RPMI8226 (cell line): ENCODE results near the gene PRUNE2.

Experiments used
- DNase-seq: peaks from one replicate; pipeline ENCODE4 v3.0.0-alpha.2; 2015

The PRUNE2 gene

GRCh38 chr9:76901801-76902200 is 4.1 kb downstream of the PRUNE2 start:
- DNase-seq, result no peak

- DNase-seq, result no peak
Measured at GRCh38 chr9:76900884-76901440, 5.0 kb downstream of the PRUNE2 start.

- no peak for DNase-seq
Measured at GRCh38 chr9:76898786-76899185, 7.1 kb downstream of the PRUNE2 start.

GRCh38 chr9:76897804-76898525 is 7.9 kb downstream of the PRUNE2 start:
- no peak for DNase-seq

- DNase-seq, result no peak
Measured at GRCh38 chr9:76896035-76896434, 9.9 kb downstream of the PRUNE2 start.

GRCh38 chr9:76895186-76895585 is 10.7 kb downstream of the PRUNE2 start:
- DNase-seq, result no peak

GRCh38 chr9:76894198-76894597 is 11.7 kb downstream of the PRUNE2 start:
- no peak for DNase-seq

- DNase-seq, result no peak
Measured at GRCh38 chr9:76893395-76893932, 12.4 kb downstream of the PRUNE2 start.

- no peak for DNase-seq
Measured at GRCh38 chr9:76891874-76892273, 14.0 kb downstream of the PRUNE2 start.

- no peak for DNase-seq
Measured at GRCh38 chr9:76891279-76891678, 14.6 kb downstream of the PRUNE2 start.

GRCh38 chr9:76887951-76888350 is 18.0 kb downstream of the PRUNE2 start:
- no peak for DNase-seq

GRCh38 chr9:76887003-76887821 is 18.7 kb downstream of the PRUNE2 start:
- no peak for DNase-seq

GRCh38 chr9:76886318-76886717 is 19.6 kb downstream of the PRUNE2 start:
- no peak for DNase-seq

GRCh38 chr9:76884823-76885222 is 21.1 kb downstream of the PRUNE2 start:
- DNase-seq, result no peak

- no peak for DNase-seq
Measured at GRCh38 chr9:76883341-76883855, 22.5 kb downstream of the PRUNE2 start.

- DNase-seq, result no peak
Measured at GRCh38 chr9:76882686-76883085, 23.2 kb downstream of the PRUNE2 start.

GRCh38 chr9:76880210-76880609 is 25.7 kb downstream of the PRUNE2 start:
- DNase-seq, result no peak

GRCh38 chr9:76878933-76879332 is 27.0 kb downstream of the PRUNE2 start:
- no peak for DNase-seq

GRCh38 chr9:76877961-76878360 is 28.0 kb downstream of the PRUNE2 start:
- no peak for DNase-seq

GRCh38 chr9:76876098-76876497 is 29.8 kb downstream of the PRUNE2 start:
- no peak for DNase-seq

GRCh38 chr9:76873821-76874220 is 32.1 kb downstream of the PRUNE2 start:
- no peak for DNase-seq

GRCh38 chr9:76873056-76873792 is 32.7 kb downstream of the PRUNE2 start:
- no peak for DNase-seq

GRCh38 chr9:76868897-76869296 is 37.0 kb downstream of the PRUNE2 start:
- no peak for DNase-seq
